T-helper 2 cell treated with Interferon-gamma antibody and Interleukin-4, amounts not matched to agents 5 μg/mL and 100 μg/mL, for 36 hours (primary cell): ENCODE data around the gene PRELID1.
A peak's percentile ranks its signal among the peaks of the same experiment; 100 is the strongest.

Experiments
- DNase-seq: peaks from one replicate; pipeline ENCODE4 v3.0.0; 2021; ENCODE audit warnings: low spot score
- H3K27ac Mint-ChIP-seq: one replicate; pipeline ENCODE4 v1.8.0; 2021; ENCODE audit warnings: mild to moderate bottlenecking, mixed read lengths
- H3K27me3 Mint-ChIP-seq: one replicate; pipeline ENCODE4 v1.8.0; 2021; ENCODE audit warnings: low read depth, mixed read lengths
- H3K36me3 Mint-ChIP-seq: one replicate; pipeline ENCODE4 v1.8.0; 2021; ENCODE audit warnings: low read depth, mixed read lengths
- H3K4me1 Mint-ChIP-seq: one replicate; pipeline ENCODE4 v1.8.0; 2021; ENCODE audit warnings: low read depth, mixed read lengths
- H3K4me3 Mint-ChIP-seq: one replicate; pipeline ENCODE4 v1.8.0; 2022; ENCODE audit warnings: mild to moderate bottlenecking, moderate library complexity, mixed read lengths
- H3K9me3 Mint-ChIP-seq: one replicate; pipeline ENCODE4 v1.8.0; 2021; ENCODE audit warnings: mixed read lengths

The PRELID1 gene

GRCh38 chr5:177313561-177314259 is 10.1 kb downstream of the PRELID1 start:
- H3K36me3 Mint-ChIP-seq, result peaks cover 19% of the 10 kb centered on the region
- peaks cover 4% of the 10 kb centered on the region for H3K9me3 Mint-ChIP-seq
- DNase-seq, result no peak
- peak overlapping the region; percentile 93 for H3K4me3 Mint-ChIP-seq
- peak overlapping the region; percentile 92 for H3K27ac Mint-ChIP-seq
- H3K27me3 Mint-ChIP-seq, result no peaks in the 10 kb centered on the region
- H3K4me1 Mint-ChIP-seq, result peaks cover 45% of the 10 kb centered on the region

- DNase-seq, result no peak
- Mint-ChIP-seq H3K4me1 (peaks cover 40% of the 10 kb centered on the region), H3K4me3 (peak overlapping the region; percentile 93), H3K9me3 (peaks cover 10% of the 10 kb centered on the region), H3K27ac (peak overlapping the region; percentile 49), H3K27me3 (no peaks in the 10 kb centered on the region), H3K36me3 (peaks cover 20% of the 10 kb centered on the region)
These were observed 11.1 kb downstream of the PRELID1 start for GRCh38 chr5:177314376-177315342.

GRCh38 chr5:177315411-177315810 is 11.8 kb downstream of the PRELID1 start:
- Mint-ChIP-seq H3K27me3 (no peaks in the 10 kb centered on the region), H3K4me3 (no peak overlapping the region), H3K9me3 (peaks cover 13% of the 10 kb centered on the region), H3K27ac (peak overlapping the region; percentile 49), H3K36me3 (peaks cover 20% of the 10 kb centered on the region), H3K4me1 (peaks cover 40% of the 10 kb centered on the region)
- no peak for DNase-seq

GRCh38 chr5:177316005-177316404 is 12.4 kb downstream of the PRELID1 start:
- DNase-seq, result no peak
- Mint-ChIP-seq H3K4me1 (peaks cover 35% of the 10 kb centered on the region), H3K27ac (peak overlapping the region; percentile 67), H3K36me3 (peaks cover 17% of the 10 kb centered on the region), H3K27me3 (no peaks in the 10 kb centered on the region), H3K9me3 (peaks cover 13% of the 10 kb centered on the region), H3K4me3 (peak overlapping the region; percentile 37)

GRCh38 chr5:177317959-177318377 is 14.4 kb downstream of the PRELID1 start:
- Mint-ChIP-seq H3K4me3 (no peak overlapping the region), H3K27me3 (no peaks in the 10 kb centered on the region), H3K27ac (no peak overlapping the region), H3K4me1 (peaks cover 32% of the 10 kb centered on the region), H3K9me3 (peaks cover 13% of the 10 kb centered on the region), H3K36me3 (peaks cover 21% of the 10 kb centered on the region)
- peak; percentile 60 for DNase-seq

GRCh38 chr5:177319913-177320588 is 16.5 kb downstream of the PRELID1 start:
- Mint-ChIP-seq H3K4me1 (peaks cover 29% of the 10 kb centered on the region), H3K27me3 (no peaks in the 10 kb centered on the region), H3K27ac (no peak overlapping the region), H3K36me3 (peaks cover 26% of the 10 kb centered on the region), H3K9me3 (peaks cover 13% of the 10 kb centered on the region), H3K4me3 (no peak overlapping the region)
- DNase-seq, result no peak

GRCh38 chr5:177320879-177321278 is 17.3 kb downstream of the PRELID1 start:
- no peaks in the 10 kb centered on the region for H3K27me3 Mint-ChIP-seq
- peaks cover 13% of the 10 kb centered on the region for H3K9me3 Mint-ChIP-seq
- no peak overlapping the region for H3K4me3 Mint-ChIP-seq
- DNase-seq, result no peak
- H3K36me3 Mint-ChIP-seq, result peaks cover 26% of the 10 kb centered on the region
- H3K4me1 Mint-ChIP-seq, result peaks cover 26% of the 10 kb centered on the region
- no peak overlapping the region for H3K27ac Mint-ChIP-seq

GRCh38 chr5:177325868-177326381 is 22.3 kb downstream of the PRELID1 start:
- H3K4me3 Mint-ChIP-seq, result no peak overlapping the region

GRCh38 chr5:177327539-177328522 is 24.2 kb downstream of the PRELID1 start:
- H3K4me3 Mint-ChIP-seq, result peak overlapping the region; percentile 27
- DNase-seq, result no peak
- H3K36me3 Mint-ChIP-seq, result peaks cover 28% of the 10 kb centered on the region
- peaks cover 10% of the 10 kb centered on the region for H3K4me1 Mint-ChIP-seq
- no peaks in the 10 kb centered on the region for H3K27me3 Mint-ChIP-seq
- no peaks in the 10 kb centered on the region for H3K9me3 Mint-ChIP-seq
- H3K27ac Mint-ChIP-seq, result peak overlapping the region; percentile 70

More at GRCh38 chr5:177325868-177326381, 22.3 kb downstream of the PRELID1 start:
- Mint-ChIP-seq H3K27ac (no peak overlapping the region), H3K9me3 (no peaks in the 10 kb centered on the region), H3K4me1 (peaks cover 12% of the 10 kb centered on the region), H3K27me3 (no peaks in the 10 kb centered on the region), H3K36me3 (peaks cover 28% of the 10 kb centered on the region)
- no peak for DNase-seq

GRCh38 chr5:177328545-177329231 is 25.1 kb downstream of the PRELID1 start:
- Mint-ChIP-seq H3K36me3 (peaks cover 24% of the 10 kb centered on the region), H3K27ac (no peak overlapping the region)

GRCh38 chr5:177329883-177330282 is 26.3 kb downstream of the PRELID1 start:
- Mint-ChIP-seq H3K36me3 (peaks cover 33% of the 10 kb centered on the region), H3K4me3 (no peak overlapping the region), H3K4me1 (peaks cover 2% of the 10 kb centered on the region), H3K27me3 (no peaks in the 10 kb centered on the region), H3K27ac (no peak overlapping the region), H3K9me3 (no peaks in the 10 kb centered on the region)
- DNase-seq, result no peak

More at GRCh38 chr5:177328545-177329231, 25.1 kb downstream of the PRELID1 start:
- peaks cover 6% of the 10 kb centered on the region for H3K4me1 Mint-ChIP-seq
- H3K9me3 Mint-ChIP-seq, result no peaks in the 10 kb centered on the region
- no peak for DNase-seq
- no peaks in the 10 kb centered on the region for H3K27me3 Mint-ChIP-seq
- no peak overlapping the region for H3K4me3 Mint-ChIP-seq
